Measurements from ENCODE around the gene HOXB1.

DNA sequence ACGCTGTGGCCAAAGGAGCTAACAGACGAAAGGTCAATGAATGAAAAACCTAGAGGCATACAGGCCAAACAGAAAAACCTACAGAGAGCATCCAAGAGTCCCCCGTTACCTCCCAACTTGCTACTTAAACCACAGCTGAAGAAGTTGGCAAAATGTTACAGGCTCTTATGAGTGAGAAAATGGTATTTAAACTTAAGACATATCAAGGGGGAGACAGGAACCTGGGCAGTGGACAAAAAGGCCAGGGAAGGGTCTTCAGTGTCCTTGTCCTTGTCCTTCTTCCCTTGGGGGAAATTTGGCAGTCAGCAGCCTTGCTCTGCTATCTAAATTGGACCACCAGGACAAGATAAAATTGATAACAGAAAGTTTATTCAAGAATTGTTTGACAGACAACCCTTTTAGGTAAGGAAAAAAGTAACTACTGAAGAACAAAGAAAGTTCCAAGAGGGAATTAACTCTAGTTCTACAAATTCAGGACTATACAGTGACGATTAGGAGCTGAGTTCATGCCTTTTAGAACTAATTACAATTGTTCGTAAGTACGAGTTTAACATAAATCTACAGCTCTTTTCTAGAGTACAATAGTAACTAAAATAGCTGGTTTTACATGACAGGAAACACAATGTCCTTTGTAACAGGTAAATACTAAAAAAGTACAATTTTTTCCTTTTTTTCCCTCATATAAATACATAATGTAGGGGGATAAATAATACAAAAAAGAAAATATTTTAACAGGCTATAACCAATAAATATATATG is 17.9 kb upstream of the HOXB1 start:
- TF ChIP-seq POLR2A (IDR thresholded peaks at IDR 0.05) (no peak), EP300 (IDR thresholded peaks at IDR 0.05) (no peak)
- TF ChIP-seq, protein P1, sequence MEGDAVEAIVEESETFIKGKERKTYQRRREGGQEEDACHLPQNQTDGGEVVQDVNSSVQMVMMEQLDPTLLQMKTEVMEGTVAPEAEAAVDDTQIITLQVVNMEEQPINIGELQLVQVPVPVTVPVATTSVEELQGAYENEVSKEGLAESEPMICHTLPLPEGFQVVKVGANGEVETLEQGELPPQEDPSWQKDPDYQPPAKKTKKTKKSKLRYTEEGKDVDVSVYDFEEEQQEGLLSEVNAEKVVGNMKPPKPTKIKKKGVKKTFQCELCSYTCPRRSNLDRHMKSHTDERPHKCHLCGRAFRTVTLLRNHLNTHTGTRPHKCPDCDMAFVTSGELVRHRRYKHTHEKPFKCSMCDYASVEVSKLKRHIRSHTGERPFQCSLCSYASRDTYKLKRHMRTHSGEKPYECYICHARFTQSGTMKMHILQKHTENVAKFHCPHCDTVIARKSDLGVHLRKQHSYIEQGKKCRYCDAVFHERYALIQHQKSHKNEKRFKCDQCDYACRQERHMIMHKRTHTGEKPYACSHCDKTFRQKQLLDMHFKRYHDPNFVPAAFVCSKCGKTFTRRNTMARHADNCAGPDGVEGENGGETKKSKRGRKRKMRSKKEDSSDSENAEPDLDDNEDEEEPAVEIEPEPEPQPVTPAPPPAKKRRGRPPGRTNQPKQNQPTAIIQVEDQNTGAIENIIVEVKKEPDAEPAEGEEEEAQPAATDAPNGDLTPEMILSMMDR (IDR thresholded peaks at IDR 0.05) = no peak
